MCF 10A (cell line): ENCODE measurements around the gene KCTD18. TPM values are rescaled to one million over a fixed set of nuclear protein-coding genes. Genes with fewer than 3 reads are reported as not detected.

Experiments
- BruUV-seq: library from RNA; stranded (reverse); fragments of 400-500 nt; replicated peaks from 2 replicates; lab custom pipeline; 2021; lab: Mats Ljungman, UMichigan
- CTCF ChIA-PET: fragments of 300-600 bp; sonication (Branson Sonifier 250); formaldehyde crosslinking; extraction: SDS; loops from one replicate; lab custom pipeline; 2021; ENCODE audit warnings: antibody characterized with exemption, inconsistent platforms; lab: Yijun Ruan, JAX
- POLR2A ChIA-PET: fragments of 300-600, 350-650 bp; sonication (Branson Sonifier 250); formaldehyde crosslinking; extraction: SDS; loops from one replicate; lab custom pipeline; 2020; ENCODE audit warnings: antibody characterized with exemption, inconsistent platforms; lab: Yijun Ruan, JAX
- DNase-seq: peaks from one replicate; pipeline ENCODE4 v3.0.0-alpha.2; 2018; ENCODE audit not compliant: unreplicated experiment
- H3K27ac Mint-ChIP-seq: one replicate; pipeline ENCODE4 v1.8.0; 2022; ENCODE audit warnings: mild to moderate bottlenecking, low read depth, mixed read lengths; ENCODE audit not compliant: unreplicated experiment
- H3K27me3 Mint-ChIP-seq: one replicate; pipeline ENCODE4 v1.8.0; 2022; ENCODE audit warnings: mixed read lengths; ENCODE audit not compliant: insufficient read depth, unreplicated experiment
- H3K36me3 Mint-ChIP-seq: one replicate; pipeline ENCODE4 v1.8.0; 2022; ENCODE audit warnings: mild to moderate bottlenecking, moderate library complexity, mixed read lengths; ENCODE audit not compliant: insufficient read depth, unreplicated experiment
- H3K4me1 Mint-ChIP-seq: one replicate; pipeline ENCODE4 v1.8.0; 2022; ENCODE audit warnings: mixed read lengths; ENCODE audit not compliant: insufficient read depth, unreplicated experiment
- H3K4me3 Mint-ChIP-seq: one replicate; pipeline ENCODE4 v1.8.0; 2022; ENCODE audit warnings: mild to moderate bottlenecking, moderate library complexity, mixed read lengths; ENCODE audit not compliant: unreplicated experiment
- H3K9me3 Mint-ChIP-seq: one replicate; pipeline ENCODE4 v1.8.0; 2022; ENCODE audit warnings: mixed read lengths; ENCODE audit not compliant: unreplicated experiment
- CTCF ChIP-seq: fragments of 200-600 bp; IDR thresholded peaks from one replicate; pipeline ENCODE4 v1.8.0; 2022; ENCODE audit warnings: antibody characterized with exemption, mild to moderate bottlenecking; ENCODE audit not compliant: unreplicated experiment
- intact Hi-C: fragments of 100-400 bp; cut with micrococcal nuclease; formaldehyde crosslinking; loops from 2 replicates; pipeline ENCODE4 v1.14.1; 2022
- total RNA-seq: library from RNA; stranded (reverse); gene quantifications from 2 replicates; pipeline ENCODE4 v1.2.3, GENCODE V29; 2022

Gene KCTD18
- total RNA-seq, 1 experiment from 2014 or later: 13.5 TPM

GRCh38 chr2:200459101-200459500 lies 50.8 kb downstream of the KCTD18 start:
- no TSS peak for BruUV-seq
- H3K36me3 Mint-ChIP-seq: peaks cover 15% of the 10 kb centered on the region
- H3K4me3 Mint-ChIP-seq: no peak overlapping the region
- POLR2A ChIA-PET: no interaction called here
- H3K27ac Mint-ChIP-seq: no peak overlapping the region
- TF ChIP-seq CTCF: no peak
- CTCF ChIA-PET: no interaction called here
- peaks cover 10% of the 10 kb centered on the region for H3K4me1 Mint-ChIP-seq
- no peaks in the 10 kb centered on the region for H3K9me3 Mint-ChIP-seq
- no peak for DNase-seq
- intact Hi-C loops: no loop called here
- H3K27me3 Mint-ChIP-seq: no peaks in the 10 kb centered on the region

GRCh38 chr2:200456567-200456966 lies 53.3 kb downstream of the KCTD18 start:
- no peak overlapping the region for H3K4me3 Mint-ChIP-seq
- DNase-seq: no peak
- ChIA-PET CTCF (interaction anchor here (0.6 to 3.0 kb wide), 6 partner anchors 9 to 483 kb away, joined by 3 to 7 read pairs (median 3); no protein-coding TSS in a partner anchor), POLR2A (no interaction called here)
- intact Hi-C loops: no loop called here
- H3K4me1 Mint-ChIP-seq: peaks cover 10% of the 10 kb centered on the region
- no peak for TF ChIP-seq CTCF
- BruUV-seq: no TSS peak
- no peaks in the 10 kb centered on the region for H3K27me3 Mint-ChIP-seq
- H3K9me3 Mint-ChIP-seq: no peaks in the 10 kb centered on the region
- peaks cover 9% of the 10 kb centered on the region for H3K36me3 Mint-ChIP-seq
- H3K27ac Mint-ChIP-seq: no peak overlapping the region

GRCh38 chr2:200455958-200456421 lies 53.9 kb downstream of the KCTD18 start:
- DNase-seq: no peak
- TF ChIP-seq CTCF: no peak
- intact Hi-C loops: no loop called here
- H3K27me3 Mint-ChIP-seq: no peaks in the 10 kb centered on the region
- peaks cover 6% of the 10 kb centered on the region for H3K36me3 Mint-ChIP-seq
- no TSS peak for BruUV-seq
- ChIA-PET CTCF (interaction anchor here (0.6 to 3.0 kb wide), 6 partner anchors 20 to 482 kb away, joined by 3 to 7 read pairs (median 4); no protein-coding TSS in a partner anchor), POLR2A (no interaction called here)
- peaks cover 10% of the 10 kb centered on the region for H3K4me1 Mint-ChIP-seq
- no peaks in the 10 kb centered on the region for H3K9me3 Mint-ChIP-seq
- no peak overlapping the region for H3K4me3 Mint-ChIP-seq
- no peak overlapping the region for H3K27ac Mint-ChIP-seq

DNA sequence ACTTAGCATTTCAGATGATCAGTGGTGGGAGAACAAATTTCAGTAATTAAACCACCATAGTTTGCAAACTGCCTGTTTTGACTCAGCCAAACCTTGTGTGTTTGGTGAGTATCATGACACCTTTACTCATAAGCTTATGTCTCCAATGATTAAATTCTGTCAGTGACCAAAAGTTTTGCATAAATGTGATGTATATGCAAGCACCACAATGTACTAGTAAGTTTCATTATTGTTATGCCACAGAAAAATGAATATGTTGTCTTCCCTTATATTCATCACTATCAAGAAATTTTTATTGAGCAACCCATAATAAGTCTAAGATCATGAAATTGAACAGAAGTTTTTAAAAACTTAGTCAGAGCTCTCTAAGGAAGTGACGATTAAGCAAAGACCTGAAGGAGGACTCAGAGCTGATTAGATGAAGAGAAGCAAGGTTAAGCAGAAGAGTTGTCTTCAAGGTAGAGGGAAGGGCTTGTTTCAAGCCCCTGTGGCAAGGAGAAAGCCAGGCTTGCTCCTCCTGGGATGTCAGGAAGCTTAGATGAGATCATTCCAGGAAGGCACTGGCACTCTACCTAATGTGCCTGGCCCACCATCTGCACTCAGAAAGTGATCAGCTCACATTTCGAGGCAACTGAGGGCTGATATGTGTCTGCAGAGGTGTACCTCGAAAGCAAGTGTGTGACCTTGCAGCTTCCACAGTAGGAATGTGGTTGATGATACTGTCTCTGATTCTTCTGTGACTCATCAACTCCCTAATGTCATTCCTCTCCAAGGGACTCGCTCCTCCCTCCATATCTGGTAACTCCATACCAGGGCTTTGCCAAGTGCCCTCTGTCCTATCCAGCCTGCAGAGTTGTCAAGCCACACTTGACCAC lies 54.7 kb downstream of the KCTD18 start:
- Mint-ChIP-seq H3K27ac (no peak overlapping the region), H3K36me3 (peaks cover 10% of the 10 kb centered on the region), H3K9me3 (no peaks in the 10 kb centered on the region), H3K4me1 (peaks cover 10% of the 10 kb centered on the region), H3K27me3 (no peaks in the 10 kb centered on the region), H3K4me3 (no peak overlapping the region)
- no TSS peak for BruUV-seq
- POLR2A ChIA-PET: interaction anchor here (0.6 kb wide), 1 partner anchor 135 kb away, joined by 3 read pairs; no protein-coding TSS in a partner anchor
- TF ChIP-seq CTCF: no peak
- CTCF ChIA-PET: interaction anchor here (0.6 to 3.0 kb wide), 9 partner anchors 15 to 1585 kb away, joined by 3 to 7 read pairs (median 3); no protein-coding TSS in a partner anchor
- DNase-seq: peak; percentile 48
- intact Hi-C loops: no loop called here
